Astrocyte (in vitro differentiated cells and primary cell): Measurements from ENCODE around the gene BTBD6. TPM values are rescaled to one million over a fixed set of nuclear protein-coding genes. Genes with fewer than 3 reads are reported as not detected.

Experiments
- DNase-seq: peaks from one replicate; pipeline ENCODE4 v3.0.0-alpha.2; 2010; ENCODE audit warnings: low read depth
- FAIRE-seq: peaks from 2 replicates; lab custom pipeline; 2011; peaks lifted over from hg19 to GRCh38; lab: Jason Lieb, UNC
- H2AFZ ChIP-seq: 2 replicates; pipeline ENCODE4 v1.6.0; 2012; ENCODE audit warnings: low read depth, low read length, inconsistent platforms
- H3K27ac ChIP-seq: 2 replicates; pipeline ENCODE4 v1.5.1; 2011; ENCODE audit warnings: low read depth, low read length, inconsistent platforms
- H3K27me3 ChIP-seq: 2 replicates; pipeline ENCODE4 v1.6.0; 2011; ENCODE audit warnings: low read length, inconsistent platforms; ENCODE audit not compliant: insufficient read depth
- H3K36me3 ChIP-seq: 2 replicates; pipeline ENCODE4 v1.5.1; 2011; ENCODE audit warnings: low read length, inconsistent platforms; ENCODE audit not compliant: insufficient read depth
- H3K4me1 ChIP-seq: 2 replicates; pipeline ENCODE4 v1.5.1; 2011; ENCODE audit warnings: low read length, inconsistent platforms; ENCODE audit not compliant: insufficient read depth
- H3K4me2 ChIP-seq: 2 replicates; pipeline ENCODE4 v1.6.0; 2012; ENCODE audit warnings: low read length, inconsistent platforms
- H3K4me3 ChIP-seq: 2 replicates; pipeline ENCODE4 v1.5.1; 2011; ENCODE audit warnings: low read depth, mild to moderate bottlenecking, low read length, inconsistent platforms; ENCODE audit not compliant: insufficient read depth
- H3K79me2 ChIP-seq: 2 replicates; pipeline ENCODE4 v1.6.0; 2012; ENCODE audit warnings: mild to moderate bottlenecking, low read length, inconsistent platforms; ENCODE audit not compliant: insufficient read depth
- H3K9ac ChIP-seq: 2 replicates; pipeline ENCODE4 v1.6.0; 2012; ENCODE audit warnings: mild to moderate bottlenecking, low read length, inconsistent platforms
- H3K9me3 ChIP-seq: 2 replicates; pipeline ENCODE4 v1.5.1; 2012; ENCODE audit warnings: low read depth, mild to moderate bottlenecking, low read length, inconsistent platforms; ENCODE audit not compliant: insufficient read depth
- H4K20me1 ChIP-seq: 2 replicates; pipeline ENCODE4 v1.6.0; 2012; ENCODE audit warnings: low read length, inconsistent platforms; ENCODE audit not compliant: insufficient read depth
- H3K27ac Mint-ChIP-seq: one replicate; pipeline ENCODE4 v1.8.0; 2021; ENCODE audit warnings: mild to moderate bottlenecking, mixed read lengths; ENCODE audit not compliant: unreplicated experiment
- H3K27me3 Mint-ChIP-seq: one replicate; pipeline ENCODE4 v1.8.0; 2021; ENCODE audit warnings: low read depth, mixed read lengths; ENCODE audit not compliant: unreplicated experiment
- H3K36me3 Mint-ChIP-seq: one replicate; pipeline ENCODE4 v1.8.0; 2021; ENCODE audit warnings: low read depth, mixed read lengths; ENCODE audit not compliant: unreplicated experiment
- H3K4me1 Mint-ChIP-seq: one replicate; pipeline ENCODE4 v1.8.0; 2021; ENCODE audit warnings: low read depth, mixed read lengths; ENCODE audit not compliant: unreplicated experiment
- H3K4me3 Mint-ChIP-seq: one replicate; pipeline ENCODE4 v1.8.0; 2021; ENCODE audit warnings: mild to moderate bottlenecking, moderate library complexity, mixed read lengths; ENCODE audit not compliant: unreplicated experiment
- H3K9me3 Mint-ChIP-seq: one replicate; pipeline ENCODE4 v1.8.0; 2021; ENCODE audit warnings: mild to moderate bottlenecking, mixed read lengths; ENCODE audit not compliant: unreplicated experiment
- EZH2 ChIP-seq: IDR thresholded peaks from 2 replicates; pipeline ENCODE4 v1.6.1; 2012; ENCODE audit warnings: mild to moderate bottlenecking, low read length, inconsistent platforms; ENCODE audit not compliant: insufficient read depth
- total RNA-seq: library from RNA; stranded (reverse); gene quantifications from 2 replicates; pipeline ENCODE4 v1.2.1, GENCODE V29; 2021
- TF ChIP-seq, protein P1 (sequence below): IDR thresholded peaks from 2 replicates; pipeline ENCODE4 v1.5.1; 2011; ENCODE audit warnings: low read depth, mild to moderate bottlenecking, inconsistent platforms, low read length, moderate library complexity; ENCODE audit not compliant: insufficient read depth

Gene BTBD6
- total RNA-seq, 1 donor from 2014 or later: 25.1 TPM

DNA sequence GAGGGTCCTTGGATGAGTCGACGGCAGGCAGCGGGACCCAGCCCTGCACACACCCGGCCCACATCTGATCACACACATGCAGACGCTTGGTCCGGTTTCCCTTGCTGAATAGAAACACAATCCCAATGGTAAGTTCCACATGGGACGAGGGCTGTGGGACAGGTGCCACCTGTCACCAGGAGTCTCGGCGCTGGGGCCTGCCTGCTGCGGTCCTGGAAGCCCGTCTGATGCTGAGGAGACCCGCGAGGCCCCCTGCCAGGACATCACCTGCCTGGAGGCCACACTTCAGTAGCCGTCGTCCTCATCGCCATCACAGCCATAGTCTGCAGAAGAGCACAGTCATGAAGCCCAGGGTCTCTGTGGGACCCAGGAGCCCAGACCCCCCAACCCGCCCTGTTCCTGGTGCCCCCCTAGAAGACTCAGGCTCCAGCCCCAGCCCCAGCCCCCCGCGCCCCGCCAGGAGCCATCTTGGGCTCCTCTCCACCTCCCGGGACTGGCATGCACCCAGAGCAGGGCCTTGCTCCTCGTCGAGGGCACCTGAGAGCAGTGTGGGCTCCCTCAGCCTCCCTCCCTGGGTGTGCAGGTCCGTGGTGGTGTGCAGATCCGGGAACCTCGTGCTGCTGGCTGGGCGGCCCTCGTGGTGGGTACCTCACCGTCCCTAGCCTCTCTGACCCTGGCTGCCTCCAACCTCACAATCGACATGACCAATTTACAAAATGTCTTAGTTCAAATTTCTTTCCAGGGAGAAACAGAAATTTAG, 37.9 kb upstream of the BTBD6 start:
- peaks cover 21% of the 10 kb centered on the region for H4K20me1 ChIP-seq
- H3K4me1 ChIP-seq: no peaks in the 10 kb centered on the region
- H3K27me3 ChIP-seq: no peaks in the 10 kb centered on the region

DNA sequence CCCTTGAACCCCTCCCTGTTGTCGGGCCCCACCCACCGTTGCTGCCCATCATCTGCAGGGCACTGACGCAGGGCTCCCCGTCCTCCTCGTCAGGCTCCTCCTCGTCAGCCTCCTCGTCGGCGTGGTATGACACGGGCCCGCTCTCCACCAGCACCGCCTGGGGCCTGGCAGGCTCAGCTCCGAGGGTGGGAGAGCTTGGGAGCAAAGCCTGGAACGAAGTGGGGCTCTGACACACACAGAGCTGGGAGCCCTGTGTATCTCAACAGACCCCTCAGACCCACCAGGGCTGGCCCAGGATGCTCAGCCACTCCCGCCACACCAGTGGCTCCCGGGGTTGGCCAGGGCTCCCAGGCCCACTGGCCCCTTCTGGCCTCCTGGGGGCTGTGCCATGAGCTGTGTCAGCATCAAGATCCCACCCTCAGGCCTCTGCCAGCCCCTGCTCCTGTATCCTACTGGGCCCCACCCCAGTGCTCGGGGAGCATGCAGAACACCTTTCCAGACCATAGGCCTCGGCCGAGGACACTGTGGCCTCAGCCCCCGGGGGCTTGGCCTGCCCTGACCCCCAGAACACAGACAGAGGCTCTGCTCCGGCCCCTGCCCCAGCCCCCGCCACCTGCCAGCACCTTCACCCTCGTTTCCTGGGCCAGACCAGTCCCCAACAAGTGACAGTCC, 37.1 kb upstream of the BTBD6 start:
- no peaks in the 10 kb centered on the region for H3K36me3 ChIP-seq
- no peak overlapping the region for H3K27ac ChIP-seq
- H3K79me2 ChIP-seq: peaks cover 11% of the 10 kb centered on the region
- FAIRE-seq (no peak), DNase-seq (no peak)
- Mint-ChIP-seq H3K27ac (no peak overlapping the region), H3K4me1 (no peaks in the 10 kb centered on the region), H3K9me3 (no peaks in the 10 kb centered on the region), H3K4me3 (no peak overlapping the region), H3K27me3 (no peaks in the 10 kb centered on the region), H3K36me3 (peaks cover 2% of the 10 kb centered on the region)
- H3K27me3 ChIP-seq: no peaks in the 10 kb centered on the region
- H3K9me3 ChIP-seq: no peaks in the 10 kb centered on the region
- H4K20me1 ChIP-seq: peaks cover 28% of the 10 kb centered on the region
- no peak overlapping the region for H3K4me3 ChIP-seq
- TF ChIP-seq EZH2: no peak
- TF ChIP-seq, protein P1, sequence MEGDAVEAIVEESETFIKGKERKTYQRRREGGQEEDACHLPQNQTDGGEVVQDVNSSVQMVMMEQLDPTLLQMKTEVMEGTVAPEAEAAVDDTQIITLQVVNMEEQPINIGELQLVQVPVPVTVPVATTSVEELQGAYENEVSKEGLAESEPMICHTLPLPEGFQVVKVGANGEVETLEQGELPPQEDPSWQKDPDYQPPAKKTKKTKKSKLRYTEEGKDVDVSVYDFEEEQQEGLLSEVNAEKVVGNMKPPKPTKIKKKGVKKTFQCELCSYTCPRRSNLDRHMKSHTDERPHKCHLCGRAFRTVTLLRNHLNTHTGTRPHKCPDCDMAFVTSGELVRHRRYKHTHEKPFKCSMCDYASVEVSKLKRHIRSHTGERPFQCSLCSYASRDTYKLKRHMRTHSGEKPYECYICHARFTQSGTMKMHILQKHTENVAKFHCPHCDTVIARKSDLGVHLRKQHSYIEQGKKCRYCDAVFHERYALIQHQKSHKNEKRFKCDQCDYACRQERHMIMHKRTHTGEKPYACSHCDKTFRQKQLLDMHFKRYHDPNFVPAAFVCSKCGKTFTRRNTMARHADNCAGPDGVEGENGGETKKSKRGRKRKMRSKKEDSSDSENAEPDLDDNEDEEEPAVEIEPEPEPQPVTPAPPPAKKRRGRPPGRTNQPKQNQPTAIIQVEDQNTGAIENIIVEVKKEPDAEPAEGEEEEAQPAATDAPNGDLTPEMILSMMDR: no peak
- no peak overlapping the region for H3K9ac ChIP-seq
- no peaks in the 10 kb centered on the region for H3K4me1 ChIP-seq
- no peak overlapping the region for H3K4me2 ChIP-seq
- H2AFZ ChIP-seq: no peak overlapping the region

More for the DNA sequence above, 37.9 kb upstream of the BTBD6 start:
- Mint-ChIP-seq H3K4me1 (no peaks in the 10 kb centered on the region), H3K27me3 (no peaks in the 10 kb centered on the region), H3K27ac (peak overlapping the region; percentile 62), H3K9me3 (no peaks in the 10 kb centered on the region), H3K36me3 (peaks cover 2% of the 10 kb centered on the region), H3K4me3 (no peak overlapping the region)
- no peak overlapping the region for H2AFZ ChIP-seq
- H3K9ac ChIP-seq: no peak overlapping the region
- no peaks in the 10 kb centered on the region for H3K9me3 ChIP-seq
- H3K4me2 ChIP-seq: no peak overlapping the region
- no peak for TF ChIP-seq EZH2
- TF ChIP-seq, protein P1: no peak
- H3K4me3 ChIP-seq: no peak overlapping the region
- no peak for FAIRE-seq
- H3K36me3 ChIP-seq: no peaks in the 10 kb centered on the region
- no peak for DNase-seq
- no peak overlapping the region for H3K27ac ChIP-seq
- H3K79me2 ChIP-seq: peaks cover 5% of the 10 kb centered on the region

GRCh38 chr14:105211758-105212089, 36.6 kb upstream of the BTBD6 start:
- no peak overlapping the region for H3K4me3 Mint-ChIP-seq
- FAIRE-seq: no peak
- no peak overlapping the region for H3K27ac Mint-ChIP-seq
- no peaks in the 10 kb centered on the region for H3K27me3 Mint-ChIP-seq
- no peak overlapping the region for H3K4me3 ChIP-seq
- H3K27me3 ChIP-seq: no peaks in the 10 kb centered on the region
- H3K4me1 Mint-ChIP-seq: no peaks in the 10 kb centered on the region
- H3K36me3 ChIP-seq: no peaks in the 10 kb centered on the region
- H2AFZ ChIP-seq: no peak overlapping the region
- peaks cover 11% of the 10 kb centered on the region for H3K79me2 ChIP-seq
- peaks cover 30% of the 10 kb centered on the region for H4K20me1 ChIP-seq
- H3K4me1 ChIP-seq: no peaks in the 10 kb centered on the region
- no peak for DNase-seq
- peaks cover 2% of the 10 kb centered on the region for H3K36me3 Mint-ChIP-seq
- H3K9ac ChIP-seq: no peak overlapping the region
- TF ChIP-seq, protein P1: no peak
- no peak for TF ChIP-seq EZH2
- no peak overlapping the region for H3K4me2 ChIP-seq
- no peaks in the 10 kb centered on the region for H3K9me3 Mint-ChIP-seq
- no peak overlapping the region for H3K27ac ChIP-seq
- H3K9me3 ChIP-seq: no peaks in the 10 kb centered on the region
